Measurements from ENCODE around the gene CYP2A7. TPM values are rescaled to one million over a fixed set of nuclear protein-coding genes. Genes with fewer than 3 reads are reported as not detected.
"Not testable (repeated sequence)": the region's sequence is repeated elsewhere in the genome, so short reads cannot be mapped to it uniquely, and the experiment has no call there.

CYP2A7 gene
- total and polyA plus RNA-seq, 3 experiments from 2014 or later: not detected

DNA sequence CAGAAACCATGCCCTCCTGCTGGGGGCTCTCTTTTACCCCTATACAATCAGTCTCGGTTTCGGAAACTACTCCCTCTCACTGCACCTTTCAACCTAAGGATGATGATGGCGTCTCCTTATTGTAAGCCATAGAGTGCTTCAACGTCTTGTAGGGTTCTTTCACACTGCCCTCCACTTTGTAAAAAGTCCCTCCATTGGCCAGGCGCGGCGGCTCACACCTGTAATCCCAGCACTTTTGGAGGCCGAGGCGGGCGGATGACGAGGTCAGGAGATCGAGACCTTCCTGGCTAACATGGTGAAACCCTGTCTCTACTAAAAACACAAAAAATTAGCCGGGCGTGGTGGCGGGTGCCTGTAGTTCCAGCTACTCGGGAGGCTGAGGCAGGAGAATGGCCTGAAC is 51.3 kb downstream of the CYP2A7 start:
- H3K36me3 ChIP-seq (ENCODE audit: insufficient read depth, low read length); H3K9me3 ChIP-seq (ENCODE audit: low read length); H3K9me3 Mint-ChIP-seq; DNase-seq; H3K27me3 Mint-ChIP-seq; H3K4me3 ChIP-seq (ENCODE audit: low read length); CTCF ChIA-PET; POLR2A ChIA-PET; H3K27ac ChIP-seq (ENCODE audit: low read depth, low read length); H3K27me3 ChIP-seq (ENCODE audit: insufficient read depth, low read length, poor library complexity, severe bottlenecking); H3K4me3 Mint-ChIP-seq: not testable (repeated sequence)
- H3K36me3 Mint-ChIP-seq: peaks cover 5 to 15% (median 7%) of the 10 kb centered on the region in 3 donors
- H3K4me1 ChIP-seq (ENCODE audit: insufficient read depth, low read length): peaks cover 13% of the 10 kb centered on the region
- H3K4me1 Mint-ChIP-seq: peaks cover 21 to 38% (median 32%) of the 10 kb centered on the region in 3 donors
- peak overlapping the region in 4 of 8 donors; percentile 11 to 93 (median 48) for H3K27ac Mint-ChIP-seq

DNA sequence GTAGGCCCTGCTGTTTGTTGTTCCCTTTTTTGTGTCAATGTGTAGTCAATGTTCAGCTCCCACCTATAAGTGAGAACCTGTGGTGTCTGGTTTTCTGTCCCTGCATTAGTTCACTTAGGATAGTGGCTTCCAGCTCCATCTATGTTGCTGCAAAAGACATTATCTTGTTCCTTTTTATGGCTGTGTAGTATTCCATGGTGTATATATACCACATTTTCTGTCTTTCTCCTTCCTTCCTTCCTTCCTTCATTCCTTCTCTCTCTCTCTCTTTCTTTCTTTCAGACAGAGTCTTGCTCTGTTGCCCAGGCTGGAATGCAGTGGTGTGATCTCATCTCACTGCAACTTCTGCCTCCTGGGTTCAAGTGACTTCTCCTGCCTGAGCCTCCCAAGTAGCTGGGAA is 52.8 kb downstream of the CYP2A7 start:
- ChIA-PET POLR2A (no interaction called here), CTCF (interaction anchor here (1.4 to 1.6 kb wide), 2 partner anchors 23 to 194 kb away, joined by 4 to 5 read pairs; no protein-coding TSS in a partner anchor)
- no peak overlapping the region for H3K4me3 ChIP-seq (ENCODE audit: low read length)
- peaks cover 0 to 4% of the 10 kb centered on the region in 2 donors for H3K27me3 Mint-ChIP-seq
- no peaks in the 10 kb centered on the region for H3K27me3 ChIP-seq (ENCODE audit: insufficient read depth, low read length, poor library complexity, severe bottlenecking)
- peaks cover 18% of the 10 kb centered on the region for H3K4me1 ChIP-seq (ENCODE audit: insufficient read depth, low read length)
- no peaks in the 10 kb centered on the region for H3K9me3 ChIP-seq (ENCODE audit: low read length)
- no peaks in the 10 kb centered on the region for H3K36me3 ChIP-seq (ENCODE audit: insufficient read depth, low read length)
- peaks cover 5 to 15% (median 7%) of the 10 kb centered on the region in 3 donors for H3K36me3 Mint-ChIP-seq
- H3K9me3 Mint-ChIP-seq: no peaks in the 10 kb centered on the region
- no peak overlapping the region for H3K4me3 Mint-ChIP-seq
- no peak overlapping the region for H3K27ac ChIP-seq (ENCODE audit: low read depth, low read length)
- peak overlapping the region in 6 of 8 donors; percentile 82 to 98 (median 87) for H3K27ac Mint-ChIP-seq
- no peak for DNase-seq
- H3K4me1 Mint-ChIP-seq: peaks cover 27 to 49% (median 43%) of the 10 kb centered on the region in 3 donors

DNA sequence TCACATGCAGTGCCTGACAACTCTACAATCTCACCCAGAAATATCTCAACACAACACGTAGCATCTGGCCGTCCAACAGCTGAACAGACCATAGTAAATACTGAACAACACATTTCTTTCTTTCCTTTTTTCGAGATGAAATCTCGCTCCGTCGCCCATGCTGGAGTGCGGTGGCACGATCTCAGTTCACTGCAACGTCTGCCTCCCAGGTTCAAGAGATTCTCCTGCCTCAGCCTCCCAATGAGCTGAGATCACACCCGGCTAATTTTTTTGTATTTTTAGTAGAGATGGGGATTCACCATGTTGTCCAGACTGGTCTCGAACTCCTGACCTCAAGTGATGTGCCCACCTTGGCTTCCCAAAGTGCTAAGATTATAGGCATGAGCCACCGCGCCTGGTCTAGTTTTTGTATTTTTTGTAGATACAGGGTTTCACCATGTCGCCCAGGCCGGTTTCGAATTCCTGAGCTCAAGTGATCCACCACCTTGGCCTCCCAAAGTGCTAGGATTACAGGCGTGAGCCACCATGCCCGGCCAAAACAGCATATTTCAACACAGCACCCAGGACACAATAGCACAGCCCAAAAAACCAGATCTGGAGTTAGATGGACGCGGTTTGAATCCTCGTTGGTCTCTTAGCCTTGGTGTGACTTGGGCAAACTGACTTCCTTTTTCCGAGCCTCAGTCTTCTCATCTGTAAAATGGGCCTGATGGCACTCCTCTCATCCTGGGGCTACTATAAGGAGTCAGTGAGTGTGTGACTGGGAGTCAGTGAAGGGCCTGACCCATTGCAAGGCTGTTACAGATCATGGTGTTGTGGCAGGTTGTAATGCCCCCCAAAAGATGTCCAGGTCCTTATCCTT is 54.4 kb downstream of the CYP2A7 start:
- ChIA-PET CTCF (interaction anchor here (1.6 kb wide), 1 partner anchor 22 kb away, joined by 5 read pairs; no protein-coding TSS in a partner anchor), POLR2A (no interaction called here)
- Histone ChIP-seq H3K27ac (ENCODE audit: low read depth, low read length) (peak overlapping the region; percentile 41), H3K9me3 (ENCODE audit: low read length) (no peaks in the 10 kb centered on the region), H3K27me3 (ENCODE audit: insufficient read depth, low read length, poor library complexity, severe bottlenecking) (no peaks in the 10 kb centered on the region), H3K36me3 (ENCODE audit: insufficient read depth, low read length) (no peaks in the 10 kb centered on the region), H3K4me3 (ENCODE audit: low read length) (no peak overlapping the region), H3K4me1 (ENCODE audit: insufficient read depth, low read length) (peaks cover 18% of the 10 kb centered on the region)
- H3K27me3 Mint-ChIP-seq: peaks cover 0 to 2% of the 10 kb centered on the region in 2 donors
- H3K4me1 Mint-ChIP-seq: peaks cover 26 to 48% (median 37%) of the 10 kb centered on the region in 3 donors
- peaks cover 5 to 15% (median 7%) of the 10 kb centered on the region in 3 donors for H3K36me3 Mint-ChIP-seq
- DNase-seq: no peak
- H3K4me3 Mint-ChIP-seq: peak overlapping the region in 6 of 7 donors; percentile 8 to 73 (median 41)
- H3K27ac Mint-ChIP-seq: peak overlapping the region; percentile 81 to 98 (median 94)
- H3K9me3 Mint-ChIP-seq: peaks cover 0 to 1% (median 0%) of the 10 kb centered on the region in 5 donors

DNA sequence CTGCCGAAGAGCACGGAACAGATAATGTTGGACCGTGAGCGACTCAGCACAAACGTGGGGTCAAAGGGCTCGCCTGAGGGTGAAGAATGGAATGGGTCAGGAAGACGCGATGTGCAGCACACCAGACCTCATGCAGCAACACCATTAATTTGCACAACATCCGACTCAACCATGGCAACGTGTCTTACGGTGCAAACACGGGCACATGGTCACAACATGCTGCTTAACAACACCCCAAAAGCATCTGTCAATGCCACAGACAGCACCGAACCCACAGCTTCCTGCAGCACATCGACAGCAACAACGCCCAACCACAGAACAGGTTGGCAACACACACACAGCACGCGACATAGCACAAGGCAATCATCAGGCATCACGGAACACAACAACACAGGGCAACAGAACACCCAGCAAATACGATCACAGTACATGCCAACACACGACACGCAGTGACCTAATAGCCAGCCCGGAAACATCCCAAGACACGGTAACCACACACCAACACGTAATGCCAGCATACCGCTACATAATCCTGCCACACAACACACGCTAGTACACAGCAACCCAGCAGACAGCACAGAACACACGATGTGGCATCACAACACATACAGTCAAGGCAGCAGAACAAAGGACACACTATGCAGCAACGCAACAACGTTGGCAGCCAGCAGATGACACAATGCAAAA is 55.2 kb downstream of the CYP2A7 start:
- POLR2A ChIA-PET; H3K36me3 ChIP-seq (ENCODE audit: insufficient read depth, low read length); H3K9me3 ChIP-seq (ENCODE audit: low read length); CTCF ChIA-PET; H3K9me3 Mint-ChIP-seq; H3K27me3 Mint-ChIP-seq; H3K4me3 ChIP-seq (ENCODE audit: low read length); H3K27me3 ChIP-seq (ENCODE audit: insufficient read depth, low read length, poor library complexity, severe bottlenecking): not testable (repeated sequence)
- peak; percentile 45 to 90 (median 86) for DNase-seq
- peaks cover 5 to 15% (median 7%) of the 10 kb centered on the region in 3 donors for H3K36me3 Mint-ChIP-seq
- H3K27ac Mint-ChIP-seq: peak overlapping the region; percentile 54 to 98 (median 95)
- Histone ChIP-seq H3K27ac (ENCODE audit: low read depth, low read length) (peak overlapping the region; percentile 41), H3K4me1 (ENCODE audit: insufficient read depth, low read length) (peaks cover 18% of the 10 kb centered on the region)
- peak overlapping the region; percentile 8 to 88 (median 44) for H3K4me3 Mint-ChIP-seq
- peaks cover 24 to 46% (median 34%) of the 10 kb centered on the region in 3 donors for H3K4me1 Mint-ChIP-seq

DNA sequence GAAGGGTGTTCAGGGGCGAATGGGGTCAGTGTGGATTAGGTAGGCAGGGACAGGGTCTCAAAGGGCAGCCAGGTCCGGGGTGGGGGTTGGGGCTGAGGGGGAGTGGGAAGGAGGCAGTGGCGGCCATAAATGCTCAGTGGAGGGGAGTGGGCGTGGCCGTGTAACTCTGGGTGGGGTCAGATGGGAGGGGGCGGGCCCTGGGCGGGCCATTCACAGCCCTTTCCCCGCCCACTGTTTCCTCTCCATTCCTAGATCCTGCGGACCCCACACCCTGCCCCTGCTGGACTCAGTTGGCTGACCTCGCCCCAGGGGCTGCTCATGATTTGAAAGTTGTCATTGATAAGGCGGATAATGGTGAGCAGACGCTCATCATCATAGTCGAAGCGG is 55.7 kb downstream of the CYP2A7 start:
- H3K36me3 Mint-ChIP-seq: peaks cover 5 to 15% (median 7%) of the 10 kb centered on the region in 3 donors
- H3K27ac Mint-ChIP-seq: peak overlapping the region; percentile 54 to 98 (median 95)
- H3K9me3 ChIP-seq (ENCODE audit: low read length); POLR2A ChIA-PET; H3K27me3 ChIP-seq (ENCODE audit: insufficient read depth, low read length, poor library complexity, severe bottlenecking); DNase-seq; H3K27me3 Mint-ChIP-seq; CTCF ChIA-PET; H3K36me3 ChIP-seq (ENCODE audit: insufficient read depth, low read length); H3K4me3 ChIP-seq (ENCODE audit: low read length); H3K9me3 Mint-ChIP-seq: not testable (repeated sequence)
- Histone ChIP-seq H3K4me1 (ENCODE audit: insufficient read depth, low read length) (peaks cover 18% of the 10 kb centered on the region), H3K27ac (ENCODE audit: low read depth, low read length) (peak overlapping the region; percentile 41)
- H3K4me1 Mint-ChIP-seq: peaks cover 24 to 46% (median 33%) of the 10 kb centered on the region in 3 donors
- peak overlapping the region in 6 of 7 donors; percentile 21 to 88 (median 49) for H3K4me3 Mint-ChIP-seq

DNA sequence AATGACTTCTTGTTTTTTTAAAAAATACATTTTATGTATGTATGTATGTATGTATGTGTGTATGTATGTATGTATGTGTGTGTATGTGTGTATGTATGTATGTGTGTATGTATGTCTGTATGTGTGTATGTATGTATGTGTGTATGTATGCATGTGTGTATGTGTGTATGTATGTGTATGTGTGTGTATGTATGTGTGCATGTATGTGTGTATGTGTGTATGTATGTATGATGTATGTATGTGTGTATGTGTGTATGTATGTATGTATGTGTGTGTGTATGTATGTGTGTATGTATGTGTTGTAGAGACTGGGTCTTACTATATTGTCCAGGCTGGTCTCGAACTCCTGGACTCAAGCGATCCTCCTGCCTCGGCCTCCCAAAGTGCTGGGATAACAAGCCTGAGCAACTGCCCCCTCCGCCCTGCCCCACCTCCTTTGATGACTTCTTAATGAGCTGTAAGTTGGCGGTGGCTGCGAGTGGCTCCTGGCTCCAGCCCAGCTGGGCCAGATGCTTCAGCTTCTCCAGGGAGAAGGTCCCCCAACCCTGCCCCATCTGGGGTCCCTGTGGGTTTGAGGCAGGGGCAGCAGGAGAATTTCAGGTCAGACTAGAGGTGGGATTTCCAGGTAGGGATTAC is 56.5 kb downstream of the CYP2A7 start:
- H3K9me3 Mint-ChIP-seq; H3K27me3 ChIP-seq (ENCODE audit: insufficient read depth, low read length, poor library complexity, severe bottlenecking); DNase-seq; POLR2A ChIA-PET; H3K9me3 ChIP-seq (ENCODE audit: low read length); H3K27ac ChIP-seq (ENCODE audit: low read depth, low read length); H3K4me3 ChIP-seq (ENCODE audit: low read length); H3K36me3 ChIP-seq (ENCODE audit: insufficient read depth, low read length); H3K27me3 Mint-ChIP-seq: not testable (repeated sequence)
- H3K4me1 ChIP-seq (ENCODE audit: insufficient read depth, low read length): peaks cover 18% of the 10 kb centered on the region
- Mint-ChIP-seq H3K27ac (peak overlapping the region in 7 of 8 donors; percentile 32 to 95 (median 86)), H3K4me3 (peak overlapping the region in 5 of 7 donors; percentile 19 to 61 (median 45)), H3K4me1 (peaks cover 24 to 46% (median 33%) of the 10 kb centered on the region in 3 donors), H3K36me3 (peaks cover 5 to 13% (median 7%) of the 10 kb centered on the region in 3 donors)
- CTCF ChIA-PET: interaction anchor here (2.0 kb wide), 1 partner anchor 163 kb away, joined by 10 read pairs; no protein-coding TSS in a partner anchor
